Astrocyte of the spinal cord (primary cell): ENCODE data around the gene POU6F2.

Experiments used
- DNase-seq: peaks from one replicate; pipeline ENCODE4 v3.0.0; 2011; ENCODE audit warnings: low read depth, low spot score
- H3K4me3 ChIP-seq: 2 replicates; pipeline ENCODE4 v1.5.1; 2011; ENCODE audit warnings: low read depth, mild to moderate bottlenecking, low read length, moderate library complexity
- CTCF ChIP-seq: IDR thresholded peaks from 2 replicates; pipeline ENCODE4 v1.5.1; 2012; ENCODE audit warnings: low read depth, mild to moderate bottlenecking, low read length, inconsistent platforms
- in situ Hi-C: cut with HindIII; loops from 2 replicates; pipeline ENCODE4 v1.10.0; 2017; ENCODE audit warnings: low sequenced_read_pairs

The POU6F2 gene

GRCh38 chr7:39402034-39402433 is 424.3 kb downstream of the POU6F2 start:
- DNase-seq, result no peak
- no peak for TF ChIP-seq CTCF
- in situ Hi-C loops, result no loop called here
- no peak overlapping the region for H3K4me3 ChIP-seq

DNA sequence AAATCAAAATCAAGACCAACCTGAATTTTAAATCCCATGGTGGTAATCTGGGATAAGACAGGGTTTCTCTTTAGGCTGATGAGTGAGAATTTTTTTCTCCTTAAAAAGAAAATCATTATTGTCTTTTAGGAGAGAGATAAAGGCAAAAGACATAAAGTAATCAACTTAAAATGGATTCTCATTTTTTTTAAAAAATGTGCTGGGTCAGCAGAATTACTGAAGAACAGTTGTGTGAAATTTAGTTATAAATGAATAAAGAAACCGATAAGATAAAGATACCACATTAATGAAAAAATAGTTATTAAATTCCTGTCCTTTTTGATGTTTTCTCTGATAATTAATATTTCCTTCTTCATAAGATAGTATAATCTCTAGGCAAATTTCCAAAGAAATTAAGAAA is 427.2 kb downstream of the POU6F2 start:
- no peak overlapping the region for H3K4me3 ChIP-seq
- in situ Hi-C loops, result no loop called here
- no peak for TF ChIP-seq CTCF
- DNase-seq, result no peak

DNA sequence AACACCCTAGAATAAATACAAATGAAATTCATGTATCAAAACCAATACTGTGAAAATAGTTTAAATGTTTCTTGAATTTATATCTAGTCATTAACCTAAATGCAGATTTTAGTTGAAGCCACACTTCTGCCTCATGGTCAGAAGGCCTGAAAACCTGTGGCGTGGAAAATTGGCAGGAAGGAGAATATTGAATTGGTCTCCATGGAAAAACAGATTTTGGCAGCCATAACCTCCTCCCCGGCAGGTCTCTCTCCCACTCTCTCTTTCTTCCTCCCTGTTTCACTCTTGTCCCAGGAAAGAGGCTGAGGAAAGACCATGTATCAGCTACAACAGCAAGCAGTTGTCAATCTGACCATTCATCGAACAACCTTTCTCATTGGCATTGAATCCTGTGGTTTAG is 427.9 kb downstream of the POU6F2 start:
- H3K4me3 ChIP-seq, result no peak overlapping the region
- no peak for DNase-seq
- no peak for TF ChIP-seq CTCF
- in situ Hi-C loops, result no loop called here

DNA sequence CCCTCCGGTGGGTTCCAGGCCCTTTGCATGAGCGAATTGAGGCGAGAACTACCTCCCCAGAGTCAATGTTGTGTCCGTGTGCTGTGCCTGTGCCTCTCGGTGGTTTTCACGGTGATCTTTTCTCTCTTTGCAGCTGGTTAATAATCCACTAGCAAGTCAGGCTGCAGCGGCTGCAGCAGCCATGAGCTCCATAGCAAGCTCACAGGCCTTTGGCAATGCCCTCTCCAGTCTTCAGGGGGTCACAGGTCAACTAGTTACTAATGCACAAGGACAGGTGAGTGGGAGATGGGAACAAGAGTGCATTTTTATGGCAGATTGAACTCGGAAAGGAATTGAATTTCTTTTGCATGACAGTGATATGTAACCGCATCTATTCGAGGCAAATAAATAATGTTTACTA is 428.8 kb downstream of the POU6F2 start:
- in situ Hi-C loops, result no loop called here
- DNase-seq, result no peak
- no peak for TF ChIP-seq CTCF
- H3K4me3 ChIP-seq, result no peak overlapping the region

GRCh38 chr7:39407137-39407536 is 429.4 kb downstream of the POU6F2 start:
- H3K4me3 ChIP-seq, result no peak overlapping the region
- no peak for TF ChIP-seq CTCF
- in situ Hi-C loops, result no loop called here
- no peak for DNase-seq

- TF ChIP-seq CTCF, result no peak
- H3K4me3 ChIP-seq, result no peak overlapping the region
- in situ Hi-C loops, result no loop called here
- no peak for DNase-seq
Observed at GRCh38 chr7:39407723-39408122, 430.0 kb downstream of the POU6F2 start.

DNA sequence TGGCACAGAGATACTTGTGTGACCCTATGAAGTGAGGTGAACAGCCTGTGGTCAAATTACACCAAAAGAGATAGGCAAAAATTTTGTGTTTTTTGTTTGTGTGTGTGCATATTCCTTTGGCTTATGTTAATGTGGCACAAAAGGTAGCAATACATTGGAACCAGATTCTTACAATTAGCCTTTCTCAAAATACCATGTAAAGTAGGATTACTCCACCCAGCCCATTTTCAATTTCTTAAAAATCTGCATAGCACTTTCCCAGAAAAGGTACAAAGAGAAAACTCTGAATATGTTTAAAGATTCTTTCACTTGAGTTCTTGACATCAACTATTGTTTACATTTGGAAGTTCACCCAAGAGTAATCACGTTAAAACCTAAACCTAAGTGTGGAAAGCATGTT is 431.2 kb downstream of the POU6F2 start:
- in situ Hi-C loops, result no loop called here

More for the DNA sequence above, 431.2 kb downstream of the POU6F2 start:
- no peak for TF ChIP-seq CTCF
- no peak for DNase-seq
- no peak overlapping the region for H3K4me3 ChIP-seq
